Stimulated activated CD4-positive, alpha-beta T cell treated with anti-CD3 and anti-CD28 coated beads, Interleukin-1b, Interleukin-23, amount 100 ng/mL, for 1 hour (primary cell): ENCODE measurements around the gene POLR2L.

Source experiments
- DNase-seq, 2 donors: peaks; one replicate each; pipeline ENCODE4 v3.0.0-alpha.2; 2020; ENCODE audit warnings: low read depth in 2 of 2

The POLR2L gene

GRCh38 chr11:838441-839279 lies 3.7 kb downstream of the POLR2L start:
- no peak for DNase-seq

GRCh38 chr11:837990-838307 lies 4.4 kb downstream of the POLR2L start:
- no peak for DNase-seq

GRCh38 chr11:837189-837989 lies 4.9 kb downstream of the POLR2L start:
- no peak for DNase-seq

GRCh38 chr11:836700-837099 lies 5.6 kb downstream of the POLR2L start:
- DNase-seq: no peak

- no peak for DNase-seq
These were observed 6.1 kb downstream of the POLR2L start for GRCh38 chr11:836274-836673.

- DNase-seq: no peak
These were observed 7.7 kb downstream of the POLR2L start for GRCh38 chr11:834371-835316.

GRCh38 chr11:833849-834311 lies 8.4 kb downstream of the POLR2L start:
- DNase-seq: no peak

- no peak for DNase-seq
These were observed 9.1 kb downstream of the POLR2L start for GRCh38 chr11:833114-833791.

GRCh38 chr11:832529-833113 lies 9.7 kb downstream of the POLR2L start, which contains the start of gene CD151:
Gene CD151 (plus strand): TSS chr11:832952. CDS start chr11:836070, 3,118 bp downstream.
- DNase-seq: no peak

GRCh38 chr11:831961-832528 lies 10.3 kb downstream of the POLR2L start:
- no peak for DNase-seq

GRCh38 chr11:831118-831864 lies 11.0 kb downstream of the POLR2L start:
- no peak for DNase-seq

GRCh38 chr11:830295-831117 lies 11.8 kb downstream of the POLR2L start:
- no peak for DNase-seq

- no peak for DNase-seq
These were observed 12.5 kb downstream of the POLR2L start for GRCh38 chr11:829847-830294.

- no peak for DNase-seq
These were observed 13.0 kb downstream of the POLR2L start for GRCh38 chr11:829176-829846.

GRCh38 chr11:828506-829175 lies 13.7 kb downstream of the POLR2L start:
- DNase-seq: no peak

- DNase-seq: no peak
These were observed 14.5 kb downstream of the POLR2L start, which contains the start of gene CRACR2B for GRCh38 chr11:827897-828192. Gene CRACR2B (plus strand): TSS chr11:827919. CDS start chr11:828608, 689 bp downstream.

- DNase-seq: no peak
These were observed 15.0 kb downstream of the POLR2L start for GRCh38 chr11:827146-827896.
